HepG2 (cell line): ENCODE results near the gene TNKS1BP1. TPM values are rescaled to one million over a fixed set of nuclear protein-coding genes. Genes with fewer than 3 reads are reported as not detected.
A peak's percentile ranks its signal among the peaks of the same experiment; 100 is the strongest.

ENCODE experiments used
- AHR ChIP-seq: IDR thresholded peaks from 2 replicates; pipeline ENCODE4 v1.6.1; 2018; ENCODE audit warnings: missing genetic modification reagents, missing compliant biosample characterization
- ATF7-NPFF ChIP-seq: sonication (generic); formaldehyde crosslinking; IDR thresholded peaks from 2 replicates; pipeline ENCODE4 v1.8.1; 2023; ENCODE audit warnings: mild to moderate bottlenecking, low read depth, missing genetic modification reagents, moderate library complexity
- BHLHE40 ChIP-seq: IDR thresholded peaks from 2 replicates; pipeline ENCODE4 v1.6.1; 2011; ENCODE audit warnings: low read length, improper control_type of control experiment
- ETS1 ChIP-seq: sonication (generic); formaldehyde crosslinking; IDR thresholded peaks from 2 replicates; pipeline ENCODE4 v1.4.0; 2020; ENCODE audit warnings: missing genetic modification reagents
- GLMP ChIP-seq: sonication (generic); formaldehyde crosslinking; IDR thresholded peaks from 2 replicates; pipeline ENCODE4 v1.9.0; 2021; ENCODE audit warnings: missing genetic modification reagents, mild to moderate bottlenecking, borderline replicate concordance
- HOXA3 ChIP-seq: sonication (generic); formaldehyde crosslinking; IDR thresholded peaks from 2 replicates; pipeline ENCODE4 v1.5.0; 2020; ENCODE audit warnings: missing genetic modification reagents
- MTA3 ChIP-seq: sonication (generic); formaldehyde crosslinking; IDR thresholded peaks from 2 replicates; pipeline ENCODE4 v1.4.0; 2020; ENCODE audit warnings: missing genetic modification reagents
- REST ChIP-seq, 2 experiments: IDR thresholded peaks; 2 replicates each; pipeline ENCODE4 v1.6.1; 2011 to 2012; ENCODE audit warnings: low read length in 2 of 2, borderline replicate concordance in 1 of 2, low read depth in 1 of 2, mild to moderate bottlenecking in 1 of 2, moderate library complexity in 1 of 2
- ZIK1 ChIP-seq: sonication (generic); formaldehyde crosslinking; IDR thresholded peaks from 2 replicates; pipeline ENCODE4 v1.5.0; 2020; ENCODE audit warnings: mild to moderate bottlenecking, low read depth, missing genetic modification reagents, borderline replicate concordance
- ZKSCAN5 ChIP-seq: sonication (generic); formaldehyde crosslinking; IDR thresholded peaks from 2 replicates; pipeline ENCODE4 v1.5.1; 2020; ENCODE audit warnings: mild to moderate bottlenecking, missing genetic modification reagents
- ZNF180 ChIP-seq: sonication (generic); formaldehyde crosslinking; IDR thresholded peaks from 2 replicates; pipeline ENCODE4 v1.4.0; 2020; ENCODE audit warnings: low read depth, missing genetic modification reagents, borderline replicate concordance
- ZNF317 ChIP-seq: sonication (generic); formaldehyde crosslinking; IDR thresholded peaks from 2 replicates; pipeline ENCODE4 v1.5.0; 2020; ENCODE audit warnings: mild to moderate bottlenecking, missing genetic modification reagents
- ZNF451 ChIP-seq: sonication (generic); formaldehyde crosslinking; IDR thresholded peaks from 2 replicates; pipeline ENCODE4 v1.5.0; 2020; ENCODE audit warnings: mild to moderate bottlenecking, missing genetic modification reagents
- ZNF609 ChIP-seq: sonication (generic); formaldehyde crosslinking; IDR thresholded peaks from 2 replicates; pipeline ENCODE4 v1.4.0; 2020; ENCODE audit warnings: mild to moderate bottlenecking, missing genetic modification reagents, borderline replicate concordance
- ZNF710 ChIP-seq: sonication (generic); formaldehyde crosslinking; IDR thresholded peaks from 2 replicates; pipeline ENCODE4 v1.5.0; 2020; ENCODE audit warnings: mild to moderate bottlenecking, missing genetic modification reagents, borderline replicate concordance
- ZNF792 ChIP-seq: IDR thresholded peaks from 2 replicates; pipeline ENCODE4 v1.6.1; 2016
- ZSCAN12 ChIP-seq: sonication (generic); formaldehyde crosslinking; IDR thresholded peaks from 2 replicates; pipeline ENCODE4 v1.9.0; 2021; ENCODE audit warnings: mild to moderate bottlenecking, missing genetic modification reagents
- polyA plus RNA-seq, 8 experiments: library from polyadenylated mRNA; depleted of rRNA in 3 of 8; stranded (reverse) in 7 of 8; unstranded in 1 of 8; fragments of >200 nt; fragmentation: Illumina TruSeq in 4 of 8; extraction: Trizol in 4 of 8; gene quantifications; 2 replicates each; pipeline versions ENCODE4 v1.2.1 to v1.2.3, GENCODE V29; 2011 to 2016; ENCODE audit warnings: low read depth in 4 of 8, missing spikeins in 1 of 8, mixed read lengths in 1 of 8; ENCODE audit not compliant: insufficient read depth in 1 of 8
- total RNA-seq, 5 experiments: library from RNA; depleted of rRNA; stranded (reverse); fragments of >200 nt; fragmentation: Illumina TruSeq; extraction: Trizol; gene quantifications; 2 replicates each; pipeline ENCODE4 v1.2.3, GENCODE V29; 2016; ENCODE audit warnings: low read depth in 1 of 5

TNKS1BP1 gene
- total and polyA plus RNA-seq, 2 of the 13 experiments (the other 11 are each of a cell fraction or from before 2014, with no cell fraction given): 13.7 to 15.0 TPM

- no peak for TF ChIP-seq ZSCAN12
- TF ChIP-seq AHR: no peak
- no peak for TF ChIP-seq BHLHE40
- TF ChIP-seq REST (IDR thresholded peaks at IDR 0.05; ENCODE audit: borderline replicate concordance in 1 of 2, low read depth in 1 of 2, low read length in 2 of 2): no peak
- TF ChIP-seq ZNF710 (CRISPR knock-in tag): no peak
- TF ChIP-seq ZNF180: no peak
- no peak for TF ChIP-seq ZNF451 (CRISPR knock-in tag)
- no peak for TF ChIP-seq ZNF609 (CRISPR knock-in tag)
- no peak for TF ChIP-seq ZIK1
- TF ChIP-seq ZKSCAN5 (CRISPR knock-in tag): no peak
- no peak for TF ChIP-seq GLMP (CRISPR knock-in tag)
- no peak for TF ChIP-seq MTA3 (CRISPR knock-in tag)
- peak; percentile 56; the same call in 1 of the 2 replicates for TF ChIP-seq HOXA3
- TF ChIP-seq ETS1 (CRISPR knock-in tag): no peak
- no peak for TF ChIP-seq ZNF792 (CRISPR knock-in tag)
- no peak for TF ChIP-seq ZNF317 (CRISPR knock-in tag)
- no peak for TF ChIP-seq ATF7-NPFF
Measured at GRCh38 chr11:57310630-57311086, 14.1 kb downstream of the TNKS1BP1 start (continued).
